ENCODE measurements around the gene PRTG.

Gene PRTG

DNA sequence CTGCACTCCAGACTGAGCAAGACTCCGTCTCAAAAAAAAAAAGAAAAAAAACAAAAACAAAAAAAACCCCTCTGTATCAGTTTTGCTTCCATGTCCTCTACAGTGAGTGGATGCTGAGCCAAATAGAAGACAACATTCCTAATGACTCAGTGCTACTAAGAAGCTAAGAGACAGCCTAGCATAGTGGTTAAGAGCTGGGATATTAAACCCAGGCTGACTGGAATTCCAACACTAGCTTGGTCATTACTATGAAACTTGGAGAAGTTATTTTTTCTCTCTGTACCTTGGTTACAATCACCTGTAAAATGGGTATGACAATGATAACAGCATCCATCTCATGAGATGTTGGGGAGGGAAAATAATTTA lies 93.9 kb downstream of the PRTG start:
- peak; percentile 16 for DNase-seq (ENCODE audit: extremely low read depth, low read depth)
- no peak overlapping the region for H3K4me3 ChIP-seq (replicated peaks; ENCODE audit: low read depth, low read length)
- TF ChIP-seq, protein P1, sequence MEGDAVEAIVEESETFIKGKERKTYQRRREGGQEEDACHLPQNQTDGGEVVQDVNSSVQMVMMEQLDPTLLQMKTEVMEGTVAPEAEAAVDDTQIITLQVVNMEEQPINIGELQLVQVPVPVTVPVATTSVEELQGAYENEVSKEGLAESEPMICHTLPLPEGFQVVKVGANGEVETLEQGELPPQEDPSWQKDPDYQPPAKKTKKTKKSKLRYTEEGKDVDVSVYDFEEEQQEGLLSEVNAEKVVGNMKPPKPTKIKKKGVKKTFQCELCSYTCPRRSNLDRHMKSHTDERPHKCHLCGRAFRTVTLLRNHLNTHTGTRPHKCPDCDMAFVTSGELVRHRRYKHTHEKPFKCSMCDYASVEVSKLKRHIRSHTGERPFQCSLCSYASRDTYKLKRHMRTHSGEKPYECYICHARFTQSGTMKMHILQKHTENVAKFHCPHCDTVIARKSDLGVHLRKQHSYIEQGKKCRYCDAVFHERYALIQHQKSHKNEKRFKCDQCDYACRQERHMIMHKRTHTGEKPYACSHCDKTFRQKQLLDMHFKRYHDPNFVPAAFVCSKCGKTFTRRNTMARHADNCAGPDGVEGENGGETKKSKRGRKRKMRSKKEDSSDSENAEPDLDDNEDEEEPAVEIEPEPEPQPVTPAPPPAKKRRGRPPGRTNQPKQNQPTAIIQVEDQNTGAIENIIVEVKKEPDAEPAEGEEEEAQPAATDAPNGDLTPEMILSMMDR (IDR thresholded peaks at IDR 0.05; ENCODE audit: low read depth, low read length, missing control alignments) = no peak

DNA sequence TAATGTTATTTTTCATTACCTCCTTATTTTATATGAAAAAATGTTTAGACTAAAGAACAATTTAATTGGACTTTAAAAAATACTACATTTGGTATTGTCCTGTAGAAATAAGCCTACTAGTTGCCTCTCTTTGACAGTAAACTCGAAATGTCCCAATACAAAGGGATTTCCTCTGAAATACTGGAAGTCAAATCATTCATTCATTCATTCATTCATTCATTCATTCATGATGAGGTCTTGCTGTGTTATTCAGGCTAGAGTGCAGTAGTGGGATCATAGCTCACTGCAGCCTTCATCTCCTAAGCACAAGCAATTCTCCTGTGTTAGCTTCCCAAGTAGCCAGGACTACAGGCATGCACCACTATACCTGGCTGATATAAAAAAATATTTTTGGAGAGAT lies 104.2 kb downstream of the PRTG start:
- TF ChIP-seq, protein P1 (IDR thresholded peaks at IDR 0.05; ENCODE audit: low read depth, low read length, missing control alignments) = no peak
- DNase-seq (ENCODE audit: extremely low read depth, low read depth) = no peak
- H3K4me3 ChIP-seq (replicated peaks; ENCODE audit: low read depth, low read length) = no peak overlapping the region

DNA sequence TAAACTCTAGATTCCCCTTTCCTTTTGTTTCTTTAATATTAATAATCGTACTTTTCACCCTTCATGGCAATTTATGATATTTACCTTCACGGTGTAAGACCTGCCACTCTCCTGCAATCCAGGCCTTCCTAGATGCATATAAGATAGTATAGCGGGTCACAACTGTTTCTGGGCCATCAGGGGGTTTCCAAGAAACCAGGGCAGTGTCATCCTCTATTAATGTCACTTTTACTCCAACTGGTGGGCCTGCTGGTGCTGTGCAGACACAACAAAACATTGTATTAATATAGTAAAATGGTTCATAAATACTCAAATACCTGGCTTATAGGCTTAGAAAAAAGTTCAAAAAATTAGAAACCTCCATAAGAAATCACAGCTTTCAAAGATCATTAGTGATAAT lies 105.9 kb downstream of the PRTG start:
- no peak for DNase-seq (ENCODE audit: extremely low read depth, low read depth)
- TF ChIP-seq, protein P1 (IDR thresholded peaks at IDR 0.05; ENCODE audit: low read depth, low read length, missing control alignments) = no peak
- H3K4me3 ChIP-seq (replicated peaks; ENCODE audit: low read depth, low read length) = no peak overlapping the region

DNA sequence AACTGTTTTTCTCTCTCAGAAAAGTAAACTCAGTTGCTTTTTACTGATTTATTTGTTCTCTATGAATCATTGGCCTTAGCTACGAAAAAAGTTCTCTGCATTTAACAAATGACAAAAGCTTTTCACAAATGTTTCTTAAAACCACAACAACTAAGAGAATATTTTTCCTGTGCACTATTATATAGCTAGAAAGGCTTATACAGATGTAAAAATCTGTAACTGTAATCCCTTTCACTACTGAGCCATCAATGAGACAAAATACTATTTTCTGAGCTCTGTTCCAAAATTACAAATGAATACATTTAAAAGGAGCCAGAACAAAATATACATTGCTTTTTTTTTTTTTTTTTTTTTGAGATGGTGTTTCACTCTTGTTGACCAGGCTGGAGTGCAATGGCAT lies 109.2 kb downstream of the PRTG start:
- no peak overlapping the region for H3K4me3 ChIP-seq (replicated peaks; ENCODE audit: low read depth, low read length)
- TF ChIP-seq, protein P1 (IDR thresholded peaks at IDR 0.05; ENCODE audit: low read depth, low read length, missing control alignments) = no peak
- DNase-seq (ENCODE audit: extremely low read depth, low read depth) = no peak

DNA sequence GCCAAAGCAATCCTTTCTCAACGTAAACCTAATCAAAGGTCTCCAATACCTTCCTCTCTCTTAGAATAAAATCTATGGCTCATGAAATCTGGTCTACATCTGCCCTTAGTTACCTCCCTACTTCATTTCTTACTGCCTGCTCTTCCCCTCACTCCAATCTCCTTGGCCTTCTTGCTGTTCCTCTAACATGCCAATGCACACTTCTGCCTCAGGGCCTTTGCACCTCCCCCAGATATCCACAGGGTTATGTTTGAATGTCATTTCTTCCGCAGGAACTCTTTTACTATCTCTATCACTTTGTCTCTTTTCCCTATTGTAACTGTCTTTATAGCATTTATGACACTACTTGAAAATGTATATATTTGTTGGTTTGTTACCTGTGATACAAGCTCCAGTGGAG lies 110.5 kb downstream of the PRTG start:
- DNase-seq (ENCODE audit: extremely low read depth, low read depth) = no peak
- H3K4me3 ChIP-seq (replicated peaks; ENCODE audit: low read depth, low read length) = no peak overlapping the region
- TF ChIP-seq, protein P1 (IDR thresholded peaks at IDR 0.05; ENCODE audit: low read depth, low read length, missing control alignments) = no peak

DNA sequence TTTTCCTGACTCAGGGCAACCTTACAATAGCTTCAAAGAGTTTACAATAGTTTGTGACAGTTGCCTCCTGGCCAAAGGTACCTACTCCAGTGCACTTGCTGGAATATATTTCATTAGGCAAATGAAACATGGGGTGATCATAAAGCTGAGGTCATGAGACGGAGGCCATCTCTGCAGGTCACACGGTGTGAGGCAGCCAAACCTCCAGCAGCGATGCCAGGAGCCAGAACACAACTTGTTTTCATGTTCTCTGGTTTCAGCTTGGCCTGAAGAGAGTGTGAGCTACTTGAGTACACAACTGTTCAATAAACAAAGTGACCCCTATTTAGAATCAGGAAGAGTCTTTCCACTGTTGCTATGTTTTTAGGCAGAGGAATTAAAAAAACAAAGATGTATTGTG lies 112.1 kb downstream of the PRTG start:
- TF ChIP-seq, protein P1 (IDR thresholded peaks at IDR 0.05; ENCODE audit: low read depth, low read length, missing control alignments) = no peak
- no peak overlapping the region for H3K4me3 ChIP-seq (replicated peaks; ENCODE audit: low read depth, low read length)
- no peak for DNase-seq (ENCODE audit: extremely low read depth, low read depth)

DNA sequence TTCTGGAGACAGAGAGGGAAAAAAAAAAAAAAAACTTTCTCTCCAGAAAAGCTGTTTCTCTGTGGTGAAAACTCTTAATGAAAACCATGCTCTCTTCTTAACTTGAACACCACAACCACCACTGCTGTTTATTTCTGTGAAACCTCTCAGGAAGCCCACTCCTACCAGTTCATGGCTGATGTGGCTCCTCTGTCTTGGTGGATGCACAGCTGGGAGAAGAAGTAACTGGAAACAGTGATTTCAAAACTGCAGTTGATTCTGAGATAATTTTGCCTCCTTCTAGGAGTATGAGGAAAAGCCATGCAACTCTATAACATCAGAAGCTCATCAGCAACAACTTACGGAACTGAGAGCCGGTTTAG lies 114.6 kb downstream of the PRTG start:
- H3K4me3 ChIP-seq (replicated peaks; ENCODE audit: low read depth, low read length) = no peak overlapping the region
- no peak for DNase-seq (ENCODE audit: extremely low read depth, low read depth)
- TF ChIP-seq, protein P1 (IDR thresholded peaks at IDR 0.05; ENCODE audit: low read depth, low read length, missing control alignments) = no peak
